Measurements from ENCODE around the gene NEK7. TPM values are rescaled to one million over a fixed set of nuclear protein-coding genes. Genes with fewer than 3 reads are reported as not detected.

The NEK7 gene
- total RNA-seq, 1 donor from 2014 or later = 44.9 TPM

- H3K27ac Mint-ChIP-seq (ENCODE audit: unreplicated experiment) = no peak overlapping the region
- no peaks in the 10 kb centered on the region for H3K9me3 Mint-ChIP-seq (ENCODE audit: unreplicated experiment)
- H3K4me1 Mint-ChIP-seq (ENCODE audit: unreplicated experiment) = peaks cover 5% of the 10 kb centered on the region
- H3K27me3 Mint-ChIP-seq (ENCODE audit: unreplicated experiment) = peaks cover 1% of the 10 kb centered on the region
- DNase-seq (ENCODE audit: low spot score) = no peak
- TF ChIP-seq, protein P1, sequence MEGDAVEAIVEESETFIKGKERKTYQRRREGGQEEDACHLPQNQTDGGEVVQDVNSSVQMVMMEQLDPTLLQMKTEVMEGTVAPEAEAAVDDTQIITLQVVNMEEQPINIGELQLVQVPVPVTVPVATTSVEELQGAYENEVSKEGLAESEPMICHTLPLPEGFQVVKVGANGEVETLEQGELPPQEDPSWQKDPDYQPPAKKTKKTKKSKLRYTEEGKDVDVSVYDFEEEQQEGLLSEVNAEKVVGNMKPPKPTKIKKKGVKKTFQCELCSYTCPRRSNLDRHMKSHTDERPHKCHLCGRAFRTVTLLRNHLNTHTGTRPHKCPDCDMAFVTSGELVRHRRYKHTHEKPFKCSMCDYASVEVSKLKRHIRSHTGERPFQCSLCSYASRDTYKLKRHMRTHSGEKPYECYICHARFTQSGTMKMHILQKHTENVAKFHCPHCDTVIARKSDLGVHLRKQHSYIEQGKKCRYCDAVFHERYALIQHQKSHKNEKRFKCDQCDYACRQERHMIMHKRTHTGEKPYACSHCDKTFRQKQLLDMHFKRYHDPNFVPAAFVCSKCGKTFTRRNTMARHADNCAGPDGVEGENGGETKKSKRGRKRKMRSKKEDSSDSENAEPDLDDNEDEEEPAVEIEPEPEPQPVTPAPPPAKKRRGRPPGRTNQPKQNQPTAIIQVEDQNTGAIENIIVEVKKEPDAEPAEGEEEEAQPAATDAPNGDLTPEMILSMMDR (IDR thresholded peaks at IDR 0.05; ENCODE audit: unreplicated experiment) = no peak
- no peak overlapping the region for H3K4me3 Mint-ChIP-seq (ENCODE audit: unreplicated experiment)
- H3K36me3 Mint-ChIP-seq (ENCODE audit: low read depth, unreplicated experiment) = peaks cover 10% of the 10 kb centered on the region
Measured at GRCh38 chr1:198287916-198288315, 131.1 kb downstream of the NEK7 start.

- peaks cover 1% of the 10 kb centered on the region for H3K27me3 Mint-ChIP-seq (ENCODE audit: unreplicated experiment)
- TF ChIP-seq, protein P1 (IDR thresholded peaks at IDR 0.05; ENCODE audit: unreplicated experiment) = no peak
- no peak overlapping the region for H3K4me3 Mint-ChIP-seq (ENCODE audit: unreplicated experiment)
- H3K4me1 Mint-ChIP-seq (ENCODE audit: unreplicated experiment) = no peaks in the 10 kb centered on the region
- no peaks in the 10 kb centered on the region for H3K9me3 Mint-ChIP-seq (ENCODE audit: unreplicated experiment)
- H3K27ac Mint-ChIP-seq (ENCODE audit: unreplicated experiment) = no peak overlapping the region
- DNase-seq (ENCODE audit: low spot score) = no peak
- peaks cover 10% of the 10 kb centered on the region for H3K36me3 Mint-ChIP-seq (ENCODE audit: low read depth, unreplicated experiment)
Measured at GRCh38 chr1:198290089-198290683, 133.4 kb downstream of the NEK7 start.

- H3K4me3 Mint-ChIP-seq (ENCODE audit: unreplicated experiment) = no peak overlapping the region
- DNase-seq (ENCODE audit: low spot score) = no peak
- no peaks in the 10 kb centered on the region for H3K4me1 Mint-ChIP-seq (ENCODE audit: unreplicated experiment)
Measured at GRCh38 chr1:198291036-198291435, 134.2 kb downstream of the NEK7 start.

DNA sequence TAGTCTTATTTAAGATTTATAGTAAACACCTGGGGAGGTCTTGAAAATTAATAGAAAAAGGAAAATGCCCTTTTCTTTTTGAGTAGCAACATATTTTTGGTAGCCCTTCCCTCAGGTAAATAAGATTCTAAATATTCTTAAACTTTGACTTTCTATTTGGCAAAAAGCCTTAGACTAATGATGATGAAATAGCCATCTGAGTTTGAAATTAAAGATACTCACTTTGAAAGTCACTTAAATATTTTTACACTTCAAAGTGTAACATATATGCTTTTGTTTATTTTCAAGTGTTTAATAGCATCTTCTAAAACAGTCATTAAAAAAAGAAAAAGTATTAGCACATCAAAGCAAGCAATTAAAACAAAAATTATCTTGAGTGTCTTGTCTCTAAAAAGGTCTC is 135.1 kb downstream of the NEK7 start:
- no peaks in the 10 kb centered on the region for H3K9me3 Mint-ChIP-seq (ENCODE audit: unreplicated experiment)
- DNase-seq (ENCODE audit: low spot score) = no peak
- H3K36me3 Mint-ChIP-seq (ENCODE audit: low read depth, unreplicated experiment) = peaks cover 3% of the 10 kb centered on the region
- H3K27me3 Mint-ChIP-seq (ENCODE audit: unreplicated experiment) = peaks cover 5% of the 10 kb centered on the region
- TF ChIP-seq, protein P1 (IDR thresholded peaks at IDR 0.05; ENCODE audit: unreplicated experiment) = no peak
- H3K4me1 Mint-ChIP-seq (ENCODE audit: unreplicated experiment) = no peaks in the 10 kb centered on the region
- no peak overlapping the region for H3K4me3 Mint-ChIP-seq (ENCODE audit: unreplicated experiment)
- no peak overlapping the region for H3K27ac Mint-ChIP-seq (ENCODE audit: unreplicated experiment)

More at GRCh38 chr1:198291036-198291435, 134.2 kb downstream of the NEK7 start:
- Mint-ChIP-seq H3K9me3 (ENCODE audit: unreplicated experiment) (no peaks in the 10 kb centered on the region), H3K27ac (ENCODE audit: unreplicated experiment) (no peak overlapping the region), H3K36me3 (ENCODE audit: low read depth, unreplicated experiment) (peaks cover 10% of the 10 kb centered on the region), H3K27me3 (ENCODE audit: unreplicated experiment) (peaks cover 4% of the 10 kb centered on the region)
- TF ChIP-seq, protein P1 (IDR thresholded peaks at IDR 0.05; ENCODE audit: unreplicated experiment) = no peak

GRCh38 chr1:198295225-198295624 is 138.4 kb downstream of the NEK7 start:
- TF ChIP-seq, protein P1 (IDR thresholded peaks at IDR 0.05; ENCODE audit: unreplicated experiment) = no peak
- Mint-ChIP-seq H3K4me3 (ENCODE audit: unreplicated experiment) (no peak overlapping the region), H3K27ac (ENCODE audit: unreplicated experiment) (no peak overlapping the region), H3K4me1 (ENCODE audit: unreplicated experiment) (no peaks in the 10 kb centered on the region), H3K36me3 (ENCODE audit: low read depth, unreplicated experiment) (no peaks in the 10 kb centered on the region), H3K27me3 (ENCODE audit: unreplicated experiment) (peaks cover 4% of the 10 kb centered on the region), H3K9me3 (ENCODE audit: unreplicated experiment) (no peaks in the 10 kb centered on the region)
- DNase-seq (ENCODE audit: low spot score) = no peak

Measured in endothelial cell (in vitro differentiated cells).